Keratinocyte (primary cell): ENCODE data around the gene FIBP. TPM values are rescaled to one million over a fixed set of nuclear protein-coding genes. Genes with fewer than 3 reads are reported as not detected.

ENCODE experiments used
- DNase-seq: peaks from one replicate; pipeline ENCODE4 v3.0.0-alpha.2; 2011; ENCODE audit warnings: low read depth, missing footprints, low spot score
- FAIRE-seq: peaks from 2 replicates; lab custom pipeline; 2011; peaks lifted over from hg19 to GRCh38; lab: Jason Lieb, UNC
- H2AFZ ChIP-seq: 2 replicates; pipeline ENCODE4 v1.6.0; 2012; ENCODE audit warnings: low read length, control low read depth, inconsistent platforms; ENCODE audit not compliant: control insufficient read depth
- H3K27ac ChIP-seq: 2 replicates; pipeline ENCODE4 v1.5.1; 2011; ENCODE audit warnings: low read length; ENCODE audit not compliant: control insufficient read depth, insufficient read depth
- H3K27me3 ChIP-seq: 3 replicates; pipeline ENCODE4 v1.6.0; 2011; ENCODE audit warnings: low read length; ENCODE audit not compliant: control insufficient read depth, insufficient read depth; ENCODE audit errors: extremely low read depth
- H3K36me3 ChIP-seq, 2 experiments: 2 replicates in 1 of 2; 3 replicates in 1 of 2; pipeline ENCODE4 v1.5.1; 2011; ENCODE audit warnings: low read length in 2 of 2, mild to moderate bottlenecking in 1 of 2; ENCODE audit not compliant: control insufficient read depth in 2 of 2, insufficient read depth in 2 of 2; ENCODE audit errors: extremely low read depth in 1 of 2
- H3K4me1 ChIP-seq: 3 replicates; pipeline ENCODE4 v1.5.1; 2011; ENCODE audit warnings: low read length; ENCODE audit not compliant: control insufficient read depth, insufficient read depth; ENCODE audit errors: extremely low read depth
- H3K4me2 ChIP-seq: 3 replicates; pipeline ENCODE4 v1.6.0; 2011; ENCODE audit warnings: low read depth, low read length; ENCODE audit not compliant: control insufficient read depth, insufficient read depth; ENCODE audit errors: extremely low read depth
- H3K4me3 ChIP-seq, 3 experiments: fragments of 200-600 bp in 1 of 3; sonication (generic) in 1 of 3; 2 replicates in 2 of 3; 3 replicates in 1 of 3; pipeline ENCODE4 v1.5.1; 2011 to 2016; ENCODE audit warnings: low read length in 3 of 3, mild to moderate bottlenecking in 3 of 3, control low read depth in 2 of 3, inconsistent platforms in 1 of 3, low read depth in 1 of 3, mixed read lengths in 1 of 3, mixed run types in 1 of 3, moderate library complexity in 1 of 3; ENCODE audit not compliant: control insufficient read depth in 2 of 3, insufficient read depth in 2 of 3; ENCODE audit errors: extremely low read depth in 1 of 3
- H3K79me2 ChIP-seq: 2 replicates; pipeline ENCODE4 v1.6.0; 2012; ENCODE audit warnings: low read length; ENCODE audit not compliant: control insufficient read depth, insufficient read depth
- H3K9ac ChIP-seq: 3 replicates; pipeline ENCODE4 v1.6.0; 2011; ENCODE audit warnings: low read length; ENCODE audit not compliant: control insufficient read depth, insufficient read depth; ENCODE audit errors: extremely low read depth
- H3K9me1 ChIP-seq: 3 replicates; pipeline ENCODE4 v1.6.0; 2011; ENCODE audit warnings: low read length; ENCODE audit not compliant: control insufficient read depth, insufficient read depth; ENCODE audit errors: extremely low read depth
- H3K9me3 ChIP-seq: 2 replicates; pipeline ENCODE4 v1.5.1; 2012; ENCODE audit warnings: low read depth, low read length; ENCODE audit not compliant: control insufficient read depth
- H4K20me1 ChIP-seq: 3 replicates; pipeline ENCODE4 v1.6.0; 2011; ENCODE audit warnings: low read length; ENCODE audit not compliant: control insufficient read depth, insufficient read depth; ENCODE audit errors: extremely low read depth
- EZH2 ChIP-seq: IDR thresholded peaks from one replicate; pipeline ENCODE4 v1.6.1; 2012; ENCODE audit warnings: inconsistent platforms, mild to moderate bottlenecking, low read length, moderate library complexity
- dilution Hi-C: fragments of 300-500 bp; cut with MboI; formaldehyde crosslinking; loops from one replicate; pipeline ENCODE4 v1.7.0; 2020; ENCODE audit warnings: low sequenced_read_pairs; ENCODE audit not compliant: extremely low pct_ligation_motif_present
- polyA plus RNA-seq, 5 experiments: library from polyadenylated mRNA; depleted of rRNA in 3 of 5; stranded (reverse) in 3 of 5; stranded (forward) in 1 of 5; unstranded in 1 of 5; fragments of >200 nt; gene quantifications; 1 replicate in 1 of 5; 2 replicates in 3 of 5; 3 replicates in 1 of 5; pipeline versions ENCODE4 v1.2.1 to v1.2.3, GENCODE V29; 2011 to 2012; ENCODE audit warnings: missing spikeins in 2 of 5, low read depth in 1 of 5, low replicate concordance in 1 of 5
- TF ChIP-seq, protein P1 (sequence below), 3 experiments: IDR thresholded peaks in 1 of 3; conservative IDR thresholded peaks in 1 of 3; optimal IDR thresholded peaks in 1 of 3; 2 replicates in 2 of 3; 3 replicates in 1 of 3; pipeline versions ENCODE3 to v1.5.1; 2011; ENCODE audit warnings: low read length in 3 of 3, mild to moderate bottlenecking in 3 of 3, moderate library complexity in 2 of 3, control low read depth in 1 of 3, inconsistent platforms in 1 of 3; ENCODE audit not compliant: insufficient read depth in 2 of 3; ENCODE audit errors: extremely low read depth in 1 of 3

The FIBP gene
- polyA plus RNA-seq, 1 donor (not counting 4 experiments of a cell fraction or from before 2014, with no cell fraction given): 95.1 TPM

DNA sequence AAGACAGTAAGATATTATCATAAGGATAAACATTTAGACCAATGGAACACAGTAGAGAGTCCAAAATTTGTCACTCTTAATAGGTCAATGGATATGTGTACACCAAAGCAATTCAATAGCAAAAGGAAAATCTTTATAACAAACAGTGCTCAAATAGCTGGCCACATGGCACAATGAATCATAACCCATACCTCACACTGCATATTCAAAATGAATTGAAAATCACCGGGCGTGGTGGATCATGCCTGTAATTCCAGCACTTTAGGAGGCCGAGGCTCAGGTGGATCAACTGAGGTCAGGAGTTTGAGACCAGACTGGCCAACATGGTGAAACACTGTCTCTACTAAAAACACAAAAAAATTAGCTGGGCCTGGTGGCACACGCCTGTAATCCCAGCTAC lies 46.1 kb downstream of the FIBP start:
- H3K4me3 ChIP-seq: no peak overlapping the region
- no peaks in the 10 kb centered on the region for H3K36me3 ChIP-seq
- DNase-seq: no peak
- no peaks in the 10 kb centered on the region for H4K20me1 ChIP-seq
- TF ChIP-seq EZH2: no peak
- TF ChIP-seq, protein P1, sequence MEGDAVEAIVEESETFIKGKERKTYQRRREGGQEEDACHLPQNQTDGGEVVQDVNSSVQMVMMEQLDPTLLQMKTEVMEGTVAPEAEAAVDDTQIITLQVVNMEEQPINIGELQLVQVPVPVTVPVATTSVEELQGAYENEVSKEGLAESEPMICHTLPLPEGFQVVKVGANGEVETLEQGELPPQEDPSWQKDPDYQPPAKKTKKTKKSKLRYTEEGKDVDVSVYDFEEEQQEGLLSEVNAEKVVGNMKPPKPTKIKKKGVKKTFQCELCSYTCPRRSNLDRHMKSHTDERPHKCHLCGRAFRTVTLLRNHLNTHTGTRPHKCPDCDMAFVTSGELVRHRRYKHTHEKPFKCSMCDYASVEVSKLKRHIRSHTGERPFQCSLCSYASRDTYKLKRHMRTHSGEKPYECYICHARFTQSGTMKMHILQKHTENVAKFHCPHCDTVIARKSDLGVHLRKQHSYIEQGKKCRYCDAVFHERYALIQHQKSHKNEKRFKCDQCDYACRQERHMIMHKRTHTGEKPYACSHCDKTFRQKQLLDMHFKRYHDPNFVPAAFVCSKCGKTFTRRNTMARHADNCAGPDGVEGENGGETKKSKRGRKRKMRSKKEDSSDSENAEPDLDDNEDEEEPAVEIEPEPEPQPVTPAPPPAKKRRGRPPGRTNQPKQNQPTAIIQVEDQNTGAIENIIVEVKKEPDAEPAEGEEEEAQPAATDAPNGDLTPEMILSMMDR (optimal IDR thresholded peaks at IDR 0.05 in 1 of 3, IDR thresholded peaks at IDR 0.05 in 1 of 3, conservative IDR thresholded peaks at IDR 0.05 in 1 of 3; ENCODE audit: extremely low read depth in 1 of 3, insufficient read depth in 2 of 3, low read length in 3 of 3): no peak
- no peak overlapping the region for H2AFZ ChIP-seq
- no peak overlapping the region for H3K9ac ChIP-seq
- H3K4me2 ChIP-seq: no peak overlapping the region
- no peaks in the 10 kb centered on the region for H3K9me3 ChIP-seq
- H3K4me1 ChIP-seq: peaks cover 4% of the 10 kb centered on the region
- no peaks in the 10 kb centered on the region for H3K79me2 ChIP-seq
- no peak overlapping the region for H3K27ac ChIP-seq
- dilution Hi-C loops: no loop called here
- no peak for FAIRE-seq
- no peaks in the 10 kb centered on the region for H3K27me3 ChIP-seq
- H3K9me1 ChIP-seq: no peaks in the 10 kb centered on the region

DNA sequence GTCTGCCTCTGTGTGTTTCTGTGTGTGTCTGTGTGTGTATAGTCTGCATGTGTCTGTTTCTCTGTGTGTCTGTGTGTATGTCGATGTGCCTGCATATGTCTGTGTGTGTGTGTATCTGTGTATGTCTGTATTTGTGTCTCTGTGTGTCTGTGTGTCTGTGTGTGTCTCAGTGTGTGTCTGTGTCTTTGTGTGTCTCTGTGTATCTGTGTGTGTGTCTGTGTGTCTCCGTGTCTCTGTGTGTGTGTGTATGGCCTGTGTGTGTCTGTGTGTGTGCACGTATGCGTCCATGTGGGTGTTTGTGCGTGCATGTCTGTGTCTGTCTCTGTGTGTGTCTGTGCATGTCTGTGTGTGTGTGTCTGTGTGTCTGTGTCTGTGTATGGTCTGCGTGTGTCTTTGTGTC lies 54.1 kb downstream of the FIBP start:
- TF ChIP-seq, protein P1 (optimal IDR thresholded peaks at IDR 0.05 in 1 of 3, IDR thresholded peaks at IDR 0.05 in 1 of 3, conservative IDR thresholded peaks at IDR 0.05 in 1 of 3; ENCODE audit: extremely low read depth in 1 of 3, insufficient read depth in 2 of 3, low read length in 3 of 3): no peak
- TF ChIP-seq EZH2: no peak
- no peaks in the 10 kb centered on the region for H3K36me3 ChIP-seq
- peaks cover 11% of the 10 kb centered on the region for H3K4me1 ChIP-seq
- no peaks in the 10 kb centered on the region for H3K9me3 ChIP-seq
- peak overlapping the region; percentile 32 for H2AFZ ChIP-seq
- FAIRE-seq: peak; percentile 79
- peak overlapping the region; percentile 73 for H3K4me2 ChIP-seq
- no peaks in the 10 kb centered on the region for H3K9me1 ChIP-seq
- dilution Hi-C loops: no loop called here
- no peak for DNase-seq
- no peaks in the 10 kb centered on the region for H4K20me1 ChIP-seq
- H3K79me2 ChIP-seq: no peaks in the 10 kb centered on the region
- H3K9ac ChIP-seq: peak overlapping the region; percentile 16
- peaks cover 18% of the 10 kb centered on the region for H3K27me3 ChIP-seq
- peak overlapping the region; percentile 18 to 51 (median 45) for H3K4me3 ChIP-seq
- H3K27ac ChIP-seq: no peak overlapping the region

Other genes with a start within 250 kb of the FIBP start
- 20.4 to 49.4 TPM (median 23.5 TPM) in 3 replicates for gene RELA, start 225.6 kb downstream of the FIBP start, polyA plus RNA-seq
- gene KAT5, start 176.2 kb downstream of the FIBP start, polyA plus RNA-seq: 26.8 to 32.1 TPM (median 30.3 TPM) in 3 replicates
- gene RNASEH2C, start 167.7 kb downstream of the FIBP start, polyA plus RNA-seq: 16.0 to 20.6 TPM (median 18.5 TPM) in 3 replicates
- 3.1 to 6.8 TPM (median 3.1 TPM) in 3 replicates for gene AP5B1, start 107.5 kb downstream of the FIBP start, polyA plus RNA-seq
- 2.1 to 23.2 TPM (median 7.5 TPM) in 3 replicates for gene OVOL1, start 101.4 kb downstream of the FIBP start, polyA plus RNA-seq
- 0.12 to 0.44 TPM (median 0.15 TPM) in 3 replicates for gene SNX32, start 54.5 kb downstream of the FIBP start, polyA plus RNA-seq
- 571 to 1,860 TPM (median 1,236 TPM) in 3 replicates for gene CFL1, start 30.3 kb downstream of the FIBP start, polyA plus RNA-seq
- gene MUS81, start 28.0 kb downstream of the FIBP start, polyA plus RNA-seq: 24.7 to 34.4 TPM (median 28.0 TPM) in 3 replicates
- 4.6 to 13.6 TPM (median 4.8 TPM) in 3 replicates for gene EFEMP2, start 15.7 kb downstream of the FIBP start, polyA plus RNA-seq
- gene CTSW, start 8.6 kb downstream of the FIBP start, polyA plus RNA-seq: not detected in 3 replicates
- gene CCDC85B, start 2.2 kb upstream of the FIBP start, polyA plus RNA-seq: 4.1 to 6.8 TPM (median 6.0 TPM) in 3 replicates
- 9.4 to 25.3 TPM (median 21.8 TPM) in 3 replicates for gene FOSL1, start 11.9 kb upstream of the FIBP start, polyA plus RNA-seq
- 18.4 to 30.9 TPM (median 25.0 TPM) in 3 replicates for gene C11orf68, start 30.6 kb upstream of the FIBP start, polyA plus RNA-seq
- gene DRAP1, start 31.0 kb upstream of the FIBP start, polyA plus RNA-seq: 135 to 175 TPM (median 138 TPM) in 3 replicates
- gene TSGA10IP, start 57.0 kb upstream of the FIBP start, polyA plus RNA-seq: not detected in 3 replicates
- 5.9 to 28.0 TPM (median 14.7 TPM) in 3 replicates for gene SART1, start 73.3 kb upstream of the FIBP start, polyA plus RNA-seq
- 23.1 to 36.8 TPM (median 29.6 TPM) in 3 replicates for gene EIF1AD, start 113.7 kb upstream of the FIBP start, polyA plus RNA-seq
- 112 to 187 TPM (median 154 TPM) in 3 replicates for gene BANF1, start 114.0 kb upstream of the FIBP start, polyA plus RNA-seq
- gene CST6, start 123.5 kb upstream of the FIBP start, polyA plus RNA-seq: 1.4 to 2.3 TPM (median 1.7 TPM) in 3 replicates
- 0.07 TPM in 1 of 3 replicates, not detected in the others for gene CATSPER1, start 138.0 kb upstream of the FIBP start, polyA plus RNA-seq
- not detected in 3 replicates for gene GAL3ST3, start 160.7 kb upstream of the FIBP start, polyA plus RNA-seq
- 41.9 to 121 TPM (median 73.0 TPM) in 3 replicates for gene SF3B2, start 163.9 kb upstream of the FIBP start, polyA plus RNA-seq
- 10.0 to 28.4 TPM (median 14.9 TPM) in 3 replicates for gene PACS1, start 181.8 kb upstream of the FIBP start, polyA plus RNA-seq